Measurements from ENCODE around the gene PARVG.

The PARVG gene

DNA sequence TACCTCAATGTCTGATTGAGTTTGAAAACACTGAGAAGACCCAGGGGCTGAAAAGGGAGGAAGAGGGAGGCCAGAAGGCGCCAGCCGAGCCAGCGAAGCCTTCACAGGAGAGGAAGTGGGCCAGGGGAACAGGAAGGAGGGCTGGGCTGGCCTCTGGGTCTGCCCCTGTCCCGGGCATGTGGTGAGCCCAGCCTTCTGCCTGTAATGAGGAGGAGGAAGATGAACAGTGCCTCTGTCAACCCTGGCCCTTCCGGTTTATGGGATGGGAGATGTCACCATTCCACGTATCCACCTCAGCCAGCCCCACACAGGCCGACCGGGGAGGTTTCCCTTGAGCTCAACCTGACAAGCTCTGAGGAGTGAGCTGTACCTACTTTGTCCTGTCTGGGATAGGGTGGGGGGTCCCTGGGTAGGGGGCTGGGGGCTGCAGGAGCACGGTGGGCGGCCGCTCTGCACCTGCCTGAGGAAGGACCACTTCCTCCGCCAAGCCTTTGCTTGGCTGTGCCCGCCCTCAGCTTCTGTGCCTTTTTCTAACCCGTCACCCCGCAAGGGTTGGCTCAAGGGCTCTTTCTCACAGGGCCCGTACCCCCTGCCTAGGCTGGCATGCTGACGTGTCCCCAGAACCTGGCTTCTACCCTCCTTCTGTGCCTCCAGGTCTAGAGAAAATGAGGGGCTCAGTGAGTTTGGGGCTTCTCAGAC is 2.0 kb downstream of the PARVG start:
- no peak for DNase-seq (ENCODE audit: extremely low read depth, low read depth)
- TF ChIP-seq, protein P1, sequence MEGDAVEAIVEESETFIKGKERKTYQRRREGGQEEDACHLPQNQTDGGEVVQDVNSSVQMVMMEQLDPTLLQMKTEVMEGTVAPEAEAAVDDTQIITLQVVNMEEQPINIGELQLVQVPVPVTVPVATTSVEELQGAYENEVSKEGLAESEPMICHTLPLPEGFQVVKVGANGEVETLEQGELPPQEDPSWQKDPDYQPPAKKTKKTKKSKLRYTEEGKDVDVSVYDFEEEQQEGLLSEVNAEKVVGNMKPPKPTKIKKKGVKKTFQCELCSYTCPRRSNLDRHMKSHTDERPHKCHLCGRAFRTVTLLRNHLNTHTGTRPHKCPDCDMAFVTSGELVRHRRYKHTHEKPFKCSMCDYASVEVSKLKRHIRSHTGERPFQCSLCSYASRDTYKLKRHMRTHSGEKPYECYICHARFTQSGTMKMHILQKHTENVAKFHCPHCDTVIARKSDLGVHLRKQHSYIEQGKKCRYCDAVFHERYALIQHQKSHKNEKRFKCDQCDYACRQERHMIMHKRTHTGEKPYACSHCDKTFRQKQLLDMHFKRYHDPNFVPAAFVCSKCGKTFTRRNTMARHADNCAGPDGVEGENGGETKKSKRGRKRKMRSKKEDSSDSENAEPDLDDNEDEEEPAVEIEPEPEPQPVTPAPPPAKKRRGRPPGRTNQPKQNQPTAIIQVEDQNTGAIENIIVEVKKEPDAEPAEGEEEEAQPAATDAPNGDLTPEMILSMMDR (IDR thresholded peaks at IDR 0.05; ENCODE audit: low read depth, low read length, missing control alignments), result no peak
- no peak overlapping the region for H3K4me3 ChIP-seq (replicated peaks; ENCODE audit: low read depth, low read length)

DNA sequence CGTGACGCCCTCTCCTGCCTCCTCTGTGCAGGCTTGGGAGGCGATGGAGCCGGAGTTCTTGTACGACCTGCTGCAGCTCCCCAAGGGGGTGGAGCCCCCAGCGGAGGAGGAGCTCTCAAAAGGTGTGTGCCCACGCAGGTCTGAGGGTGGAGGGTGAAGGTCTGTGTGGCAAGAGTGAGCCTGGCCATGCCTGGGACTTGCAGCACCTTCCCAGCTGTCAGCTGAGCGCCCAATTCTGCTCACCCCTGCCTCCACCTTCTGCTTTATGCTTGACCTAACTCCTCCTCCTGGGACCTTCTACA is 2.5 kb downstream of the PARVG start:
- no peak overlapping the region for H3K4me3 ChIP-seq (replicated peaks; ENCODE audit: low read depth, low read length)
- TF ChIP-seq, protein P1 (IDR thresholded peaks at IDR 0.05; ENCODE audit: low read depth, low read length, missing control alignments), result no peak
- DNase-seq (ENCODE audit: extremely low read depth, low read depth), result no peak

DNA sequence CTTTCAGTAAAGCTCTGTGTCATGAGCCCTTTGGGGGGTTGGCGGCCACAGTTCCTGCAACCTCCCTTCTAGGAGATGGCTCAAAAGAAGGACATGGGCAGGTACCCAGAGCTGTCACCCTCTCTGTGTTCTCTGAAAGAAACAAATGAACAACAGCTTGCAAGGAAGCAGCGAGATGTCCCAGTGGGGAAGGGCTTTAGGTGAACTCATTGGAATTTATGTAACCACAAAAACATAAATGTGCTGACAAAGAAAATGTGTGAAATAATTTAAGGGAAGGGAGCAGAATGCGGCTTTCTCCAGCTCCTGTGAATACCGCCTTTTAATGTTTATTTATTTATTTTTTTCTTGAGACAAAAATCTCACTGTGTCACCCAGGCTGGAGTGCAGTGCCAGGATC is 3.3 kb downstream of the PARVG start:
- TF ChIP-seq, protein P1 (IDR thresholded peaks at IDR 0.05; ENCODE audit: low read depth, low read length, missing control alignments), result no peak
- no peak overlapping the region for H3K4me3 ChIP-seq (replicated peaks; ENCODE audit: low read depth, low read length)
- no peak for DNase-seq (ENCODE audit: extremely low read depth, low read depth)

DNA sequence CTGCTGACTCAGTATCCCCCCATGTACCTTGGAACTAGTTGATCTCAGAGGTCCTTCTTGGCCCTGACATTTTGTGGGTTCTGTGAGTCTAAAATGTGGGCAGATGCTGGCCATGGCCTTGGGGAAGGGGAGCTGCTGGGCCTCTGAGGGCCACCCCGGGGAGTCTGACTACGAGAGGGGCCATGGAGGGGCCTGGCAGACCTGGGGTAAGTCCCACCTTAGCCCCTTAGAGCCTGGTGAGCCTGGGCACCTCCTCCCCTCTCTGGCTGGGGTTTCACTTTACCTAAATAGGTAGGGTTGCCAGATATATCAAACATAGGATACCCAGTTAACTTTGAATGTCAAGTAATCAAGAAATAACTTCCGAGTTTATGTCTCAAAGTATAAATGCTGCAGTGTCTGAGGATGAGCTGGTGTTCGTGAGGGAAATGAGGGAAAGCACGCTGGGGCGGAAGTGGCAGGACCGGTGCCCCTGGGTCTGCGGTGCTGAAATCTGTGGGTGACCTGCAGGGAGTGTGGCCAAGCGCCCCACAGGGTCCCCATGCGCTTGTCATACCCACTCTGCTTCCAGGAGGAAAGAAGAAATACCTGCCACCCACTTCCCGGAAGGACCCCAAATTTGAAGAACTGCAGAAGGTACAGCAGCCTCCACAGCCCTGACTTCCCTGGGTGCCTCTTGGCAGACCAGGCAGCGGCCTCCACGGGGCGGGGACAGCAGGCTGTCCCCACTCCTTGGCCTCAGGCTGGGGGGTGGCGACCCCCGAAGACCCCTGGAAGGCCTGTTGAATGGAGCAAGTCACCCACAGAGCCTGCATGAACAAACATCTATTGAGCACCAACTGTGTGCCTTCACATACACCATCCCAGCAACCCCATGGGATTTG is 4.8 kb downstream of the PARVG start:
- TF ChIP-seq, protein P1 (IDR thresholded peaks at IDR 0.05; ENCODE audit: low read depth, low read length, missing control alignments), result no peak
- H3K4me3 ChIP-seq (replicated peaks; ENCODE audit: low read depth, low read length), result no peak overlapping the region
- DNase-seq (ENCODE audit: extremely low read depth, low read depth), result no peak

DNA sequence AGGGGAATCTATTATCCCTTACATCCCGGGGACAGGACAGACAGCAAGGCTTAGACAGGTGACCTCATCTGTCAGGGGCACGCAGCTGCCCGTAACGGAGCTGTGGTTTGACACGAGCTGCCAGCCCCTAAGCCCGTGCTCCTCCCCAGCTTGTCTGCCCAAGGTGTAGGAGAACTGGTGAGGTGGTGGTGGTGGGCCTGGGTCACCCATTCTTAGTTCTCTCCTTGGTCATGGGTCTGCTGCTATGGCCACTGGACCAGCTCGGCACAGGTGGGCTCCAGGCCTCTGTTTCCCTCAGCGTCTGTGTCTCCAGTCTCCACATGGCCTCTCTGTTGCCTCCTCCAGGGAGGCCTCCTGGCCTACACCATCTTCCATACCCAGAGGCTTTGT is 5.4 kb downstream of the PARVG start:
- TF ChIP-seq, protein P1 (IDR thresholded peaks at IDR 0.05; ENCODE audit: low read depth, low read length, missing control alignments), result no peak
- no peak overlapping the region for H3K4me3 ChIP-seq (replicated peaks; ENCODE audit: low read depth, low read length)
- DNase-seq (ENCODE audit: extremely low read depth, low read depth), result no peak

DNA sequence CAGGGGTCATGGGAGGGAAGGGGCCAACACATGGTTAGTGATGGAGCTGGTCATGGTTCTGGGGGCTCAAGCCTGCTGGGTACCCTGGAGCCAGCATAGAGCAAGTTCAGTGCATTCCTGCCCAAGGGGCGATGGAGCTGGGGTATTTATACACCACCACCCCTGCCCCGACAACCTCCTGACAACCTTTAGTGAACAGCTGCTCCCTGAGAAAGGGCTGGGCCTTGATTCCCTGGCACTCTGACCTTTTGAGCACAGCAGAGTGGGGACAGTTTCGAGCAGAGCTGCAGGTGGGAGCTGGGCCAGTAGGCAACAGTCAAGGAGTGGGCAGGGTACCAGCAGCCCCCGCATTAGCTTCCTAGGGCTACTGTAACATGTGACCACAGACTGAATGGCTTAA is 6.0 kb downstream of the PARVG start:
- TF ChIP-seq, protein P1 (IDR thresholded peaks at IDR 0.05; ENCODE audit: low read depth, low read length, missing control alignments), result no peak
- H3K4me3 ChIP-seq (replicated peaks; ENCODE audit: low read depth, low read length), result no peak overlapping the region
- DNase-seq (ENCODE audit: extremely low read depth, low read depth), result no peak
